Cardiac fibroblast (primary cell): ENCODE results near the gene CMC1.

Source experiments
- DNase-seq, 2 donors: peaks; one replicate each; pipeline versions ENCODE4 v3.0.0 to v3.0.0-alpha.2; 2010; ENCODE audit warnings: low read depth in 2 of 2
- H3K4me3 ChIP-seq, 2 donors: replicated peaks in 1 of 2; 1 replicate in 1 of 2; 2 replicates in 1 of 2; pipeline ENCODE4 v1.5.1; 2011; ENCODE audit warnings: low read depth in 2 of 2, low read length in 2 of 2, mild to moderate bottlenecking in 2 of 2, moderate library complexity in 1 of 2
- TF ChIP-seq, protein P1 (sequence below): IDR thresholded peaks from one replicate; pipeline ENCODE4 v1.5.1; 2011; ENCODE audit warnings: low read depth, mild to moderate bottlenecking, low read length, inconsistent platforms

CMC1 gene

DNA sequence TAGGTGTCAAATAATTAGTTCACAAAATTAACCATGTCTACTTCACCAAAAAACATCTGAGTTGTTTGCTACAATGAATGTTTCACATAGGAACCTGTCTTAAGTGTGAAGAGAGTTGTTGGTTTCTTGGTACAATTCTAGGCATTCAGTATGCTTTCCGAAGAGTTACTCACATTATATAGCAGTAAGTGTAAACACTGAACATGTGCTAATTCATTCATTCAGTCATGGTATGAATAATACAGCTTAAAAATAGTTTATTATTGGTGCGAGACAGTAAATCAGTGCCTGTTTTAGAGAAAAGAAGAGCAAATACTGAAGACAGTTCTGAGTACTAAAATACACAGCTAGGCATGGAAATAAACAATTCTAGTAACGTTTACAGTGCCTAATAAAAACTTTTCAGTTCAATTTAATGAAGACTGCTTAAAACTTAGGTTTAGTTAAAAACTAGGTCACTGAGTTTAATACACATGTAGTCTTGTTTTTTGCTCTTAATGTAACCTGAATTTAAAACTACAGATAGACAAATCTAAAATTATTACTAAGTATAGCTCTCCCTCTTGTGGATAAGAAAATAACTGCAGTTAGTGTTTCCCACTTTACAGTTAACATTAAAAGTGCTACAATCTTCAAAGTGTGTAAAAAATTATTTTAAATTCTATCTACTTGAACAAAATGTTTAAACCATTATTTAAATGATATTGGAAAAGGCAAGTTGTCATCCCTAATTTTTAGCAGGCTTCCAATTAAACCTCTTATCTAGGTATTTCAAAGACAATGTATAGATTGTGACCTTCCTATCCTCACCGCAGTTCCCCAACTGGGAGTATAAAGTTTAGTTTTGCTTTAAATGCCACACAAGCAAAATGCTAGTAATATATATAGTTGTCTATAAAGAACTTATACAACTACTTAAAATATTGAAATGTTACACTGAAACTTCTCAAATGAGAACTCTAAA is 87.1 kb downstream of the CMC1 start:
- DNase-seq = peak; percentile 49 to 58
- TF ChIP-seq, protein P1, sequence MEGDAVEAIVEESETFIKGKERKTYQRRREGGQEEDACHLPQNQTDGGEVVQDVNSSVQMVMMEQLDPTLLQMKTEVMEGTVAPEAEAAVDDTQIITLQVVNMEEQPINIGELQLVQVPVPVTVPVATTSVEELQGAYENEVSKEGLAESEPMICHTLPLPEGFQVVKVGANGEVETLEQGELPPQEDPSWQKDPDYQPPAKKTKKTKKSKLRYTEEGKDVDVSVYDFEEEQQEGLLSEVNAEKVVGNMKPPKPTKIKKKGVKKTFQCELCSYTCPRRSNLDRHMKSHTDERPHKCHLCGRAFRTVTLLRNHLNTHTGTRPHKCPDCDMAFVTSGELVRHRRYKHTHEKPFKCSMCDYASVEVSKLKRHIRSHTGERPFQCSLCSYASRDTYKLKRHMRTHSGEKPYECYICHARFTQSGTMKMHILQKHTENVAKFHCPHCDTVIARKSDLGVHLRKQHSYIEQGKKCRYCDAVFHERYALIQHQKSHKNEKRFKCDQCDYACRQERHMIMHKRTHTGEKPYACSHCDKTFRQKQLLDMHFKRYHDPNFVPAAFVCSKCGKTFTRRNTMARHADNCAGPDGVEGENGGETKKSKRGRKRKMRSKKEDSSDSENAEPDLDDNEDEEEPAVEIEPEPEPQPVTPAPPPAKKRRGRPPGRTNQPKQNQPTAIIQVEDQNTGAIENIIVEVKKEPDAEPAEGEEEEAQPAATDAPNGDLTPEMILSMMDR = peak; percentile 43
- no peak overlapping the region for H3K4me3 ChIP-seq

DNA sequence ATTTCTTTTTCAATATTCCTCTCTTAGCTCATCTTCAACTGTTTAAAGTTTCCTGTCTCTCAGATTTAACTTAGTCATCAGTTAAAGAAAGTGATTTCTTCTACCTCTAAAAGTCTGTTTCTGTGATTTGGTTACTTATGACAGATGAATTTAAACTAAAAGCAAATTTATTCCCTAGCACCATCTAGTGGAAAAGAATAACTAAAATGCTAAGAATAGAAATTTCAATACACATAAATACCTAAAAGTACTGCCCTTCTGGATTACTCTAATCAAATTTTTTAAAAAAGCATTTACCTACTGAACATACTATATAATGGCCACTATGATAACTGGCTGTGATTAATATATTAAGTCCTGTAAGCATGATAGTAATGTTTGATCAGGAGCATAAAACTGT is 93.1 kb downstream of the CMC1 start:
- H3K4me3 ChIP-seq = no peak overlapping the region
- TF ChIP-seq, protein P1 = no peak
- peak; percentile 24 to 33 for DNase-seq

DNA sequence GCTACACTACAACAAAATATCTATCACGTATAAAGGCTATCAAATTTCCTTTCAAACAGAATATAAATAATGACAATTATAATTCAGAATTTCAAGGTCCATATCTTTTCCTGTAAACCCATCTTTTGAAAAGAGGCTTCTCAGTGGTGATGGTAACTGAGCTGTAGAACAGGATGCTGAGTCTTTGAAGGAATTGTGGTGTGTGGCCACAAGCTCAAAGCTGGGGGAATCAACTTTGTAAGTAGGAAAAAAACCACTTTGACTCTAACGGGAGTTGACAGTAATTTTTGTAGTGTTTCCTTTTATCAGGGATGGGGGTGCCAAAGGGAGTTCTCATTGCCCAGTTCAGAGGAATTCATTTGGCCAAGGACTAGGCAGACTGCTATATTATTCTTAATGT is 93.8 kb downstream of the CMC1 start:
- no peak overlapping the region for H3K4me3 ChIP-seq
- TF ChIP-seq, protein P1 = no peak
- DNase-seq = no peak

DNA sequence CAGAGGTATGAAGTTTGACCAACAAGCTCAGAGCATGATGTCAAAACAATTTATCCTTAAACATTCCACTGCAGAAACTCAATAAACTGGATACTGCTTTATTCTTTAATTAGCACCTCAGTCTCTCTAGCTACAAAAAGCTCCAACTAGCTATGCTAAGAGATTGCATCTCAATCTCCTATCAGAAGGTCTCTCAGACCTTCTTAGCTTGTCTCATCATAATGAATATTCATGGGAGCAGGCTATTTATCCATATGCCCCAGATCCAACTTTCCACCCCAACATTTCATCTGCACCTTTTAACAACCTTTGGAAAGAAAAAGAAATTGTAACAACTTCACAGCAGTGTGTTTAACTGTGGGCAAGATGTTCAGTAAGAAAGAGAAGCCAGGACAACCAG is 95.8 kb downstream of the CMC1 start:
- no peak for DNase-seq
- H3K4me3 ChIP-seq = no peak overlapping the region
- TF ChIP-seq, protein P1 = no peak

DNA sequence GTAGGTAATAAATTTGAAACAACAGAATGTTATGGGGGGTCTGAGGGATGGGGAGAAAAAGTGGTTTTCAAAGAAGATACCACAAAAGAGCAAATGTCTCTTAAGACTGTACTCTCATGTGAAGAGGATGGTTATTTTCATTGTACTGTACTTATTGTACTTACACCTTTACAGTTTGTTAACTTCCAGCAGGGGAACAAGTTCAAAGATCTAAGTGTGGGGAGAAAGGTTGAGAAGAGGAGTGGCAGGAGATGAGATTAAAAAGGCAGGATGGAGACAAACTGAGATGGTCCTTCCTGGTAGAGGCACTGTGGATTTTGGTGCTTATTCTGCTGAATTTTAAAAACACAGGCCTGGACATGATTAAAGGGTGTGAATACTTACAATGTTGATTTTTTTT is 101.7 kb downstream of the CMC1 start:
- no peak overlapping the region for H3K4me3 ChIP-seq
- no peak for DNase-seq
- TF ChIP-seq, protein P1 = no peak

DNA sequence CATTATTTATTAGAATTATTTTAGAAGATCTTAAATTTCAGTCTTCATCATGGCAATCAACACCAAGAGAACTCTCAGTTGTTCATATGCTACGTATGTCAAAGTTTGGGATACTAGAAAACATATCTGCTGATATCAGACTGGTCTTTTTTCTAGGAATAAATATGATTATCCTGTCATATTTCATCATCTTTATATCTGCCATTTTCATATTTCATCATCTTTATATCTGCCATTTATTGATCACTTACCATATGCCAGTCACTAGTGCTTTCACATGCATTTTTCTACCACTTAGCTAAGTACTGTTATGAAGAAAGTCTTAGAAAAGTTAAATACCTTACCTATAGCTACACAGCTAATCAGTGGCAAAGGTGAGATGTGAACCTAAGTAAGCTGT is 104.3 kb downstream of the CMC1 start:
- TF ChIP-seq, protein P1 = no peak
- no peak for DNase-seq

More for the DNA sequence above, 104.3 kb downstream of the CMC1 start:
- H3K4me3 ChIP-seq = peak overlapping the region in 1 of 2 donors; percentile 85
